SJSA1 (cell line): Measurements from ENCODE around the gene C6orf15. TPM values are rescaled to one million over a fixed set of nuclear protein-coding genes. Genes with fewer than 3 reads are reported as not detected.

Experiments used
- DNase-seq, 2 experiments: peaks; one replicate each; pipeline ENCODE4 v3.0.0-alpha.2; 2015 to 2020; ENCODE audit warnings: low spot score in 2 of 2, low read depth in 1 of 2
- H3K27ac ChIP-seq: fragments of 250-450 bp; sonication (Bioruptor Pico); 2 replicates; pipeline ENCODE4 v1.5.1; 2020; ENCODE audit warnings: mild to moderate bottlenecking, moderate library complexity
- H3K27me3 ChIP-seq: fragments of 250-450 bp; sonication (Bioruptor Pico); replicated peaks from 2 replicates; pipeline ENCODE4 v1.5.1; 2020; ENCODE audit warnings: mild to moderate bottlenecking, moderate library complexity
- H3K36me3 ChIP-seq: fragments of 250-450 bp; sonication (Bioruptor Pico); 2 replicates; pipeline ENCODE4 v1.5.1; 2020; ENCODE audit warnings: mild to moderate bottlenecking
- H3K4me1 ChIP-seq: fragments of 250-450 bp; sonication (Bioruptor Pico); replicated peaks from 2 replicates; pipeline ENCODE4 v1.6.1; 2021; ENCODE audit warnings: mild to moderate bottlenecking
- H3K4me3 ChIP-seq: fragments of 250-450 bp; sonication (Bioruptor Pico); 2 replicates; pipeline ENCODE4 v1.5.1; 2020; ENCODE audit warnings: mild to moderate bottlenecking
- H3K9me3 ChIP-seq: fragments of 250-450 bp; sonication (Bioruptor Pico); replicated peaks from 2 replicates; pipeline ENCODE4 v1.5.1; 2020; ENCODE audit warnings: mild to moderate bottlenecking
- total RNA-seq: library from RNA; depleted of rRNA; stranded (reverse); fragments of >200 nt; shearing (Covaris generic); gene quantifications from 2 replicates; pipeline ENCODE4 v1.2.3, GENCODE V29; 2014; rRNA removed

The C6orf15 gene
- total RNA-seq = not detected in 2 replicates

DNA sequence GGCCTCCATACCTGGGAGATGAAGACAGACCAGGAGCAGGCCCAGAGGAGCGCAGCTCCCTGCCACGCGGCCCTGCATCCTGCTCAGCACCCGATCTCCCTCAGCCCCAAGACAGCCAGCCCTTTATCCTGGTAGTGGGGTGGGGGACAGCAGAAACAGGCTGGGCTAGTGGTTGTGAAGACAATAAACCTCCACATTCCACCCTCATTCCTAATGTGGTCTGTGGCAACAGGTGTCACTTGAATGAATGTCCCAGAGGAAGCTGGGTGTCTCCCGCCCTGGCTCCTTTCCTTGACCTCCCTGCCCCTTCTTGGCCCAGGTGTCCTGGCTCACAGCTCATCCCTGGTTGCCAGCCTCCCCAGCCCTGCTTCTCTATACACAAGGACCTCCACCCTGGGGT lies at the start of gene C6orf15:
TSS of gene C6orf15 (minus strand) at position 98 of the 400 bp plus-strand sequence. CDS start at position 78, 20 bp downstream.
- no peaks in the 10 kb centered on the region for H3K36me3 ChIP-seq
- H3K9me3 ChIP-seq = no peaks in the 10 kb centered on the region
- peaks cover 34% of the 10 kb centered on the region for H3K4me1 ChIP-seq
- H3K4me3 ChIP-seq = no peak within 1 kb of the TSS
- no peak for DNase-seq
- H3K27ac ChIP-seq = no peak within 1 kb of the TSS
- H3K27me3 ChIP-seq = no peaks in the 10 kb centered on the region

GRCh38 chr6:31161216-31162126 lies 49.1 kb upstream of the C6orf15 start:
- Histone ChIP-seq H3K36me3 (peaks cover 57% of the 10 kb centered on the region), H3K9me3 (no peaks in the 10 kb centered on the region), H3K4me3 (no peak overlapping the region), H3K4me1 (peaks cover 17% of the 10 kb centered on the region), H3K27ac (no peak overlapping the region), H3K27me3 (no peaks in the 10 kb centered on the region)
- DNase-seq = no peak

DNA sequence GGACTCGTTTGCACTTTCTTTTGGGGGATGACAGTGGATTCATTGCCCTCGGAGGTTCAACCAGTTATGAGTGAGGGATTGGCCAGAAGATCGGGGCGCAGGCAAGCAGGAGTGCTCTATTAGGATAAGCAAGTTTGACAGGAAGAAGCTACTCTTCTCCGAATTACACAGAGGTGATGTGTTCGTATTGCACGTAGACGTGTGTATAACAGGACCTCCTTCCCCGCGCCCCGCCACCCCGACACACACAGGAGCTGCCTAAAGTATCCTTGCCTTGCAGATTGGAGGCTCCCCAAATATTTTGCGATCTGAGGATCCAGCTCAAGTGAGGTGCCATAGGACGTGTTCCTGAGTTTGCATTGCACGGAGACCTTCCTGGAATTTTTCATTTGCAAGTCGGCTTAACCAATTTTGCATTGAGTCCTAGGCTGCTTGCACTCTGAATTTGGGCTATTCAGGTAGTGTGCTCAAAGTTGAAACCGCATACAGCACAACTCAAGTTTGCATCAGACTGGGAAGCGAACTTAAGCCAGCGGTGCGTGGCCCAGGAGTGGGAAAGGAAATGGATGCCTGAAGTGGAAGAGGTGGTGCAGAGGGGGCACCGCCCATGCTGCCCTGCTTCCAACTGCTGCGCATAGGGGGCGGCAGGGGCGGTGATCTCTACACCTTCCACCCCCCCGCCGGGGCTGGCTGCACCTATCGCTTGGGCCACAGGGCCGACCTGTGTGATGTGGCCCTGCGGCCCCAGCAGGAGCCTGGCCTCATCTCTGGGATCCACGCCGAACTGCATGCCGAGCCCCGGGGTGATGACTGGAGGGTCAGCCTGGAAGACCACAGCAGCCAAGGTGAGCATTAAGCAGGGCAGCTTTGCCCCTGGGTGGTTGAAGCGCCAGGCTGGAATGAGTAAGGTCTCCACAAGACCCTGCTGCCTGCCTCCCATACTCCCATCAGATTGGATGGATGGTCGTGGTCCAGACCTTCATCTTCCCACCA lies 46.8 kb upstream of the C6orf15 start:
- H3K4me3 ChIP-seq = peak overlapping the region; percentile 62
- H3K4me1 ChIP-seq = peaks cover 17% of the 10 kb centered on the region
- no peak for DNase-seq
- H3K27me3 ChIP-seq = no peaks in the 10 kb centered on the region
- peak overlapping the region; percentile 23; the same call in 1 of the 2 replicates for H3K27ac ChIP-seq
- no peaks in the 10 kb centered on the region for H3K9me3 ChIP-seq
- H3K36me3 ChIP-seq = peaks cover 67% of the 10 kb centered on the region

DNA sequence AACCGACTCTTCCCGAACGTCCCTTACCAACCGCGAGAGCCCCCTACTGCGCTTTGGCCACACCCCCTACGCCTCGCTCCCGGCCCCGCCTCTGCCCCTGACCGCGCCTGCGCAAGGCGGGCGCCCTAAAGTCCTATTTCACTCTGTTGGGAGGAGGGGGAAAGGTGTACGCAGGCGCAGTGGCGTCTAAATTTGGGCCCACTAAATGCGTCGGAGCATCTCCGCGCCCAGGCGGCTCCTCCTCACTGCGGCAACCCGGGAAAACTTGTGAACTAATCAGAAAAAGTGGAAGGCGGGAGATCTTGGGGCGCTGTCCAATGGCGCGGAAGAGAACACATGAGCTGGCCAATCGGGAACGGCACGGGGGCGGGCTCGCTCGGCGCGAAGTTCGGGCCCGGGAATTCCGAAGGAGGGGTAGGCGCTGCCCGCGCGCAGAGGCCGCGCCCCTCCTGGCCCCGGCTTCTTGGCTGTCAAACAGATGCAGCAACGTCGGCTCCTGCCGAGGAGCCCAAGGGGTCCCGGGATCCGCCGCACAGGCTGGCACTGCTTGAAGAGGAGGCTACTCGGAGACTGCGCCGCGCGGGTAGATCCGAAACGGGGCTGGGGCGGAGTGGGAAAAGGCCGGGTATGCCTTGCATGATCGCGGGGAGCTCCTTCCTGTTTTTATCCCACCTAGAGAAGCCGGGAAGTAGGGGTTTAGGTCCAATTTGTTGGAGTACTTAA lies 45.9 kb upstream of the C6orf15 start, which contains the start of gene TCF19:
TSS of gene TCF19 (plus strand) at position 450 of the 723 bp plus-strand sequence. CDS start 881 bp downstream, outside the sequence.
- peaks cover 60% of the 10 kb centered on the region for H3K36me3 ChIP-seq
- H3K27me3 ChIP-seq = no peaks in the 10 kb centered on the region
- peak; percentile 99 for DNase-seq
- H3K4me3 ChIP-seq = peak within 1 kb of the TSS; percentile 62
- peak within 1 kb of the TSS; percentile 59 for H3K27ac ChIP-seq
- no peaks in the 10 kb centered on the region for H3K9me3 ChIP-seq
- peaks cover 17% of the 10 kb centered on the region for H3K4me1 ChIP-seq

DNA sequence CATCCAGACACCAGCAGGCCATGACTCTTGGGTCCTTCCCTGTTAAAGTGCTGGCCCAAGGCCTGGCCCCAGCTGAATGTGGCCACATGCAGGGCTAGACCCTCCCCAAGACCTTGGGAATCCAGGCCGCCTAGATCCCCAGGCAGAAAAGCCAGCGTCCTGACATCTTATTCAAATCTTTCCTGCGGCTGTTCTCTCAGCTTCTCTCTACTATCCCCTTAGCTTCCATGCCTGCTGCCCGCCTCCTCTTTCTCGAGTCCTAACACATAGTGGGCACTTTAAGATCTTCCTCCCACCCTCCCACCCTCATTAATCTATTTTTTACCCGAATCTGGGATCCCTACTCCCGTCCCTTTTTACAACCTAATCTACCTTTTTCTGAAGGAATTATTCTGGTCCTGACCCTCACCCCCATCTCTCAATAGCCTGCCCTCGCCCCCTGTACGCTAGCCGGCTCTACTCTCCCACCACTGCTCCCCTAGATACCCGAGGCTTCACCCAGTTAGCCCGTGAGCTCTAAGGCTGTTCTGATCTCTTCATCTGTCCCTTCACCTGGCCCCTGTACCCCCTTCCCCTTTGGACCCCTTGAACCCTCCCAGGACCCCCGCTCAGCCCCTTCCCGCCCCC lies 45.3 kb upstream of the C6orf15 start, which contains the start of gene CCHCR1:
TSS of gene CCHCR1 (minus strand) at position 290 of the 627 bp plus-strand sequence. CDS start at position 88, 202 bp downstream.
- no peaks in the 10 kb centered on the region for H3K27me3 ChIP-seq
- no peak for DNase-seq
- H3K36me3 ChIP-seq = peaks cover 55% of the 10 kb centered on the region
- no peaks in the 10 kb centered on the region for H3K9me3 ChIP-seq
- peak within 1 kb of the TSS; percentile 62 for H3K4me3 ChIP-seq
- H3K4me1 ChIP-seq = peaks cover 17% of the 10 kb centered on the region
- H3K27ac ChIP-seq = peak within 1 kb of the TSS; percentile 59

DNA sequence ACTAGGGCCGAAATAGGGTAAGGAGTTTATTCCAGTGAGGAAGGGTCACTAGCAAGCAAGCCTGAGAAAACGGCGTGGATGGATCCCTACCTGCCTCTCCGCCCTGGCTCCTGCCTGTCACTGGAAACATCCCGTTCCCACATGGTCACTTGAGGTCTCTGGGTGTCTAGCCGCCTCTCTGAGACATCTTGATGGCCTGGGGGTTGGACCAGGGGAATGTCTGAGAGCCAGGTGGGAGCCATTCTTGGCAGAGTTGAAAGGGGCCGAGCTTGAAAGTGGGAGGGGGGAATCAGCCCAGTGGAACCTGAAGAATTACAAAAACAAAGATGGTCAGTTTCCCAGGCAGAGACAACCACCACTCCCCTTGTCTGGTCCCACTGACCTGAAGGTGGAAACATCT lies 44.3 kb upstream of the C6orf15 start:
- no peak for DNase-seq
- Histone ChIP-seq H3K4me3 (no peak overlapping the region), H3K36me3 (peaks cover 45% of the 10 kb centered on the region), H3K9me3 (no peaks in the 10 kb centered on the region), H3K4me1 (peaks cover 17% of the 10 kb centered on the region), H3K27me3 (no peaks in the 10 kb centered on the region), H3K27ac (no peak overlapping the region)

DNA sequence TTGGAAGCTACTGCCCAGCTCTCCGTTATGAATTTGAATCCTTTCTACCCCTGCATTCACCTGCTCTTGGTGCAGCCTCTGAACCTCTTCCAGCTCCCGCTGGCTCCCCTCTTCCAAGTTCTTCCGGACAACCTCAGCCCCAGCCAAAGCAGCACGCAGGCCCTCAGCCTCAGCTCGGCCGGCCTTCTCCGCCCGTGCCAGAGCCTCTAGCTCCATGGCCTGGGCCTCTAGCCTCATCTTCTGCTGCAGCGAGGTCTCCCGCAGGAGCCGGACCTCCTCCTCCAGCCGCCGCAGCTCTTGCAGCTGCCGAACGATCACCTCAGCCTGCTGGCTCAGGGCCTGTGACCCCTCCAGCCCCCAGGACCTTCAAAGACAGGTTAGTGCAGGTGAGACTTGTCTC lies 42.1 kb upstream of the C6orf15 start:
- no peak overlapping the region for H3K27ac ChIP-seq
- H3K9me3 ChIP-seq = no peaks in the 10 kb centered on the region
- peaks cover 10% of the 10 kb centered on the region for H3K4me1 ChIP-seq
- no peak for DNase-seq
- no peaks in the 10 kb centered on the region for H3K27me3 ChIP-seq
- H3K4me3 ChIP-seq = no peak overlapping the region
- peaks cover 40% of the 10 kb centered on the region for H3K36me3 ChIP-seq

DNA sequence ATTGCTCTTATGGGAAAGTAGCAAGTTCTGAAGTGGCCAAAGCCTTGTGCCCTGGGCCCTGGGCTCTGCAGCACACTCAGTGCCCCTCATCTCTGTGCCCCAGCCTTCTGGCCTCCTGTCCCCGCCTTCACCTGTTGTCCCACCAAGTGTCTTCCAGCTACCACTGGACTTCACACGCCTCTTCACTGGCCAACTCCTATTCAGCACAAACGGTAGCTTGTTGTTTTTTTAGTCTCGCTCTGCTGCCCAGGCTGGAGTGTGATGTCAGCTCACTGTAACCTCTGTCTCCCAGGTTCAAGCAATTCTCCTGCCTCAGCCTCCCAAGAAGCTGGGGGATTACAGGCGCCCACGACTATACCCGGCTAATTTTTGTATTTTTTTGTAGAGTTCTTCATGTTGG lies 40.4 kb upstream of the C6orf15 start:
- no peaks in the 10 kb centered on the region for H3K9me3 ChIP-seq

DNA sequence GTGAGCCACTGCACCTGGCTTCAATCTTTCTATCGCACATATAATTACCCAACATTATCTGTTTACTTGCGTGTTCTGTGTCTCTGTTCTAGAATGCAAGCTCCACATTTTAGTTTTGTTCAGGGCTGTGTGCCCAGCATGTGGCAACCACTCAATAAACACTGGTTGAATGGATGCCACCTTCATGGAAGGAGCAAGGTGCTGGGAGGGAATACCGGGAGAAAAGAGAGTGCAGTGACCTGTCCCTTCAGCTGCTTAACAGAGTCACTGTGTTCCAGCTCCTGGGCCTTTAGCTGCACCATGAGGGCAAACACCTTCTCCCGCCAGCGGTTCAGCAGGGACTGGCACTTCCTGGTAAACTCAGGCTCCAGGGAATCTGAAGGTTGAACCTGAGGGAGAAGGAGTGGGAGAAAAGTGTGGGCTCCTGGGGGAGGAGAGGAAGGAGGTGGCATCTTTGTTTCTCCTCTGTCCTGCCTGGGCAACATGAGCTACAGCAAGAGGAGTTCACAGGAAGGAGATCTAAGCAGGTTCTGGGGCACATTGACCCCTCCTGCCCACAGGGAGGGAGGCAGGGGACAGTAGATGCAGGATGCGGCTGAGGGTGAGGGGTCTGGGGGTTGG lies 37.6 kb upstream of the C6orf15 start:
- no peak for DNase-seq
- Histone ChIP-seq H3K27me3 (no peaks in the 10 kb centered on the region), H3K36me3 (peaks cover 39% of the 10 kb centered on the region), H3K4me3 (no peak overlapping the region), H3K4me1 (no peaks in the 10 kb centered on the region), H3K9me3 (no peaks in the 10 kb centered on the region), H3K27ac (no peak overlapping the region)

More for the DNA sequence above, 40.4 kb upstream of the C6orf15 start:
- H3K4me1 ChIP-seq = peaks cover 6% of the 10 kb centered on the region
- H3K36me3 ChIP-seq = peaks cover 38% of the 10 kb centered on the region
- H3K27ac ChIP-seq = no peak overlapping the region
- H3K4me3 ChIP-seq = no peak overlapping the region
- H3K27me3 ChIP-seq = no peaks in the 10 kb centered on the region
- DNase-seq = no peak

DNA sequence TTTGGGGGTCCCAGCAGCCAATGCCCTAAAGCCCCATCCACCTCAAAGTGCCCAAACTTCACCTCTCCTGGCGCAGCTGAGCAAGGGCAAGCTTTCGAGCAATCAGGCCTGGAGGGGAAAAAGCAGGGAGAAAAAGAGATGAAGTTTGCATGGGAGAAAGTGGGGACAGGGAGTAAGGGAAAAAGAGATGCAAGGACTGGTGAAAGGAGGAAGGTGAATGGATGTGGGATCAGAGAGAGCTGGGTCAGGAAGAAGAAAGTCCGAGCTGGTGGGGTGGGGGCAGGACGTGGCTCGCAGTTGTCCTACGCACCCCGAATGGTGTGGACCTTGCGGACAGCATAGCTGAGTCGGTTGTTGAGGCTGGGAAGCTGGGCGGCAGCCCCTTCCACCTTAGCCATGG lies 33.0 kb upstream of the C6orf15 start:
- Histone ChIP-seq H3K4me3 (no peak overlapping the region), H3K9me3 (no peaks in the 10 kb centered on the region), H3K36me3 (peaks cover 47% of the 10 kb centered on the region), H3K27ac (no peak overlapping the region), H3K4me1 (0 out of 2 replicates have a peak, but pooled peaks cover 4% of the 10 kb centered on the region), H3K27me3 (no peaks in the 10 kb centered on the region)
- DNase-seq = no peak

DNA sequence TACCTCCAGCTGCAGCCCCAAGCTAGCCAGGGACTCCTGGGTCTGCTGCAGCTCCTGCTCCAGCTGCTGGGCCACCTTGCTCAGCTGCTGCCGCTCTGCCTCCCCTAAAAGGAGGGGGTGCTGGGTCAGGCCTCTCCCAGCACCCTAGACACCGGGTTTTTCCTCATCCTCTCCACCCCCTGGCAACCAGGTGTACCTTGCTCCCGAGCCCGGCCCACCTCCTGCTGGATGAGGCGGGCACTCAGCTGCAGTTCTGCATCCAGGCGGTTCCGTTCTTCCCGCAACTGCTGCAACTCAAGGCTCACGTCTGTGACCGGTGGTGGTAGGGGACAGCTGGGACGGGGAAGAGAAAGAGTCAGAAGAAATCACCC lies 32.6 kb upstream of the C6orf15 start:
- H3K4me1 ChIP-seq = 0 out of 2 replicates have a peak, but pooled peaks cover 4% of the 10 kb centered on the region
- DNase-seq = no peak
- H3K36me3 ChIP-seq = peaks cover 42% of the 10 kb centered on the region
- H3K27me3 ChIP-seq = no peaks in the 10 kb centered on the region
- H3K9me3 ChIP-seq = no peaks in the 10 kb centered on the region
- H3K4me3 ChIP-seq = no peak overlapping the region
- H3K27ac ChIP-seq = no peak overlapping the region

DNA sequence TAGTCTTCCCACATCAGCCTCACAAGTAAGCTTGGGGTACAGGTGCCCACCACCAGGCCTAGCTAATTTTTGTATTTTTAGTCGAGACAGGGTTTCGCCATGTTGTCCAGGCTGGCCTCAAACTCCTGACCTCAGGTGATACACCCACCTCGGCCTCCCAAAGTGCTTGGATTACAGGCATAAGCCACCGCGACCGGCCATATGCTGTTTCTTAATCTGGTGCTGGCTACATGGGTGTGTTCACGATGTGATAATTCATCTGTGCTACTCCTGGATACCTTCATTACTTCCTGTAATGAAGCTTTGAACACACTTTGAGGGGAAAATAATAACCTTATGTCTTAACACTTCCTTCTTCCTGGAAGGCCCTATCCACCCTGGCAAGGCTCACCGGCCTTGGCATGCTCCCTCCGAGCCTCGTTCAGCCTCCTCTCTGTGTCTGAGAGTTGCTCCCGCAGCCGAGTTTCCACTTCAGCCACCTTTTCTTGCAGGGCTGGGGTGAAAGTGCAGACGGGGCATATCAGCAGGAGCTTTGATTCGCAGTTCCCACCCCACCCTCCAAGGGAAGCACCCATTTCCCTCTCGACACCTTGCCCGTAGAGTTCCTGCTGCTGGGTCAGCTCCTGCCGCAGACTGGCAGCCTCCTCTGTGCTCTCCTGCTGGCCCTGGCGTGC lies 32.1 kb upstream of the C6orf15 start:
- Histone ChIP-seq H3K27me3 (no peaks in the 10 kb centered on the region), H3K36me3 (peaks cover 37% of the 10 kb centered on the region), H3K27ac (no peak overlapping the region), H3K9me3 (no peaks in the 10 kb centered on the region), H3K4me3 (no peak overlapping the region), H3K4me1 (peaks cover 9% of the 10 kb centered on the region)
- no peak for DNase-seq
